Stimulated activated CD8-positive, alpha-beta memory T cell treated with anti-CD3 and anti-CD28 coated beads, Interleukin-4, amount 100 ng/mL, for 48 hours (primary cell): ENCODE results near the gene TMEM217.

Experiments used
- DNase-seq: peaks from one replicate; pipeline ENCODE4 v3.0.0-alpha.2; 2020

TMEM217 gene

DNA sequence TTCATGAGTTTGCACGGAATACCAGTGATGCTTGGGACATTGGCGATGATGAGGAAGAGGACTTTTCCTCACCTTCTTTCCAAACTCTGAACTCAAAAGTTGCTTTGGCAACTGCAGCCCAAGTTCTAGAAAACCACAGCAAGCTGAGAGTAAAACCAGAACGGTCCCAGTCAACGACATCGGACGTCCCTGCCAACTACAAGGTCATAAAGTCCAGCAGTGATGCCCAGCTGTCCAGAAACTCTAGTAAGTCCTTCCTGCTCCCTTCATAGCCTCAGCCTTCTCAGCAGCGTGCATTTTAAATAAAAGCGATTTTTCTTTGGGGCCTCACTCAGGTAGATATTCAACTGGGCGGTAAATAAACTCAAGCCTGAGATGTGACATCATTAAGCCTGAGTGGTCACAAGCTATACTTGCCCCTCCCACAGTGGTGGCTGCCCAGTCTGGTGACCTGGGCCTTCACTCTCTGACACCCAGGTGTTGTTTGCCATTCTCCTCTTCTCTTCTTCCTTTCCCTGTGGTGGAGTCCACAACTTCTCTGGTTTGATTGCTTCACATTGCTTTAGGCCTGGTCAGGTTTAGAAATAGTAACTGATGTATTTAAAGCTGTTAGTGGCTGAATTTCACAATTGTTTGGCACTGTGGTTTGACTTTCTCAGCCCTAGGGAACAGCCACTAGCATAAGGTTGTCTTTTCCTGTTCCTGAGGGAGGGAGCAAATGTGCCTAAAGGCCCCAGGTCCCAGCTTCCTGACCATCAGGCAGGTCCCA, 21.6 kb upstream of the TMEM217 start:
- DNase-seq: no peak

DNA sequence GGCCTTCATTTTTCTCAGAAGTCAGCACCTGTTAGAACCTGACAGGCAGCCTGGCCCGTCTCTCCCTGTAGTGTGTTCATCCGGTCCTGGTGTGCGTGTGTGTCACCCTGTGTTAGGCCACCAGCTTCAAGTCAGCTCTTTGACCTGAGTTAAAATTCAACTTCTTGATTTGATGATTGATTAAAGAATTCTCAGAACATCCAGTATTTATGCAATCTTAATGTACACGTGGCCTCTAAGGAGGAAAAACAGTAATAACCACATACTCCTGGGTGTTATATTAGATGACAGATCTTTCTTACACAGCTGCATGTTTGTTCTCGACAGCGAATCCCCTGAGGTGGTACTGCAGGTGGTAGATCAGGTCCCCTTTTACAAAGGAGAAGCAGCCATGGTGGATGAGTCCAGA, 19.1 kb upstream of the TMEM217 start:
- no peak for DNase-seq

DNA sequence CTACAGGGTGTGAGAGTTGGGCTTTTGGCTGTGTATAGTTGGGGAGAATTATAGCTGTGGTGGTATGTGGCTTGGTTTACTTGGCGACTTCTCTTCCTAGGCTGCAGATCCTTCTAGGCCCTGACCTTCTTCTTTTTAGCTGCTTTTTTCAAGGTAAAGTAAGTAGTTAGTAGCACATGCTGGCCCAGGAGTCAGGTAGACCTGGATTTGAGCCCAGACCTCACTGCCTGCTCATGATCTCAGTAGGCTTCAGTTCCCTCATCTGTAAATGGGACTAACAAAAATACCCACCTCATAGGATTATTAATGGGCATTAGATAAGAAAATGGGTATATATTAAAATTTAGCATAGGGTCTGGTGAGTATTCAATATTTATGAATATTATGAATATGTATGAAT, 17.4 kb upstream of the TMEM217 start:
- no peak for DNase-seq

GRCh38 chr6:37273690-37274089, 15.7 kb upstream of the TMEM217 start:
- no peak for DNase-seq

DNA sequence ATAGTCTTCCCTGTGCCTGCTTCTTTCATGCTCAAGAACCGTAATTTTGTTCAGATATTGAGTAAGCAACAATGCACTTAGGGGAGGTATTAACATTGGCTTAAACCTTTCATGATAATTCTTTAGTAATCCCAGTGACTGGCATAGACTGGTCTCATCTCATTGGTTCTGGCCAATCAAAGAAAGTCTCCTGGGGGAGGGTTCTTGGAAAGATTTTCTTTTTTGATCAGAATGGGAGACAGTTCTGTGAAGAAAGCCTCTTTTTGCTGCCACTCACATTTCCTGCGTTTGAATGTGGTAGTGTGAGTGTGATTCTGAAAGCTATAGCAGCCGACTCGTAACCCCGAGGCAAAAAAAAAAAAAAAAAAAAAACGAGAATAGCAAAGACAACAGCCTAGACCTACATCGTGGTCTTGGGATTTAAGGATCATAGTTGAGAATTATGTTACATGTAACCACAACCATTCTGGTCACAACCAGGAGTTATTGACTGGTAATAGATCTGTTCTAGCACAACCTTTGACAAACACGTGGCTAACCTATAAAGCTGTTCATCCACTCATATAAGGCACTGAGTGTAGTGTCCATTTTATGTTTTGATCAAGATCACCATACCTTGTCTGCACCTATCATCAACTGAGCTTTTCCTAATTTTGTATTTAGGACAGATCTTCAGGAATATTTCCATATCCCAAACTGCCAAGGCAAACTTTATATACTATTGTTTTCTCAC, 15.1 kb upstream of the TMEM217 start:
- no peak for DNase-seq

GRCh38 chr6:37269105-37269504, 11.2 kb upstream of the TMEM217 start:
- DNase-seq: no peak

GRCh38 chr6:37265860-37266259, 7.9 kb upstream of the TMEM217 start:
- DNase-seq: no peak

DNA sequence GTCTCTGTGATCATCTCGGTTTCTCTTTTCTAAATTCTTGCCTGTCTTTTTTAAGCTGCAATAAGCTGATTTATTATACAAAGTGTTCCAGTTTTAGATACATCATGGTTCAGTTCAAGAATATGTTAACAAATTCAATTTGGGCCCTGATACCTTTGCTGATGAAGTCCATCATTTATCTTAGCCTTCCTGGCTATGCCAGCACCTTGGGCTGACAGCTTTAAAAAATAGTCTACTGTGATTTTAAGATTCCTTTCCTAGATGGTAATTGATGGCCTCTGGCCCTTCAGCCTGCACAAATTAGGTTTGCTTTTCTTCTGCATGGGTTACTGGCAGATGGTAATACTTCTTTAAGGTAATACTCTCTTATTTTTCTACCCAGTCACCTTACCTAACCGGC, 7.1 kb upstream of the TMEM217 start:
- DNase-seq: no peak

DNA sequence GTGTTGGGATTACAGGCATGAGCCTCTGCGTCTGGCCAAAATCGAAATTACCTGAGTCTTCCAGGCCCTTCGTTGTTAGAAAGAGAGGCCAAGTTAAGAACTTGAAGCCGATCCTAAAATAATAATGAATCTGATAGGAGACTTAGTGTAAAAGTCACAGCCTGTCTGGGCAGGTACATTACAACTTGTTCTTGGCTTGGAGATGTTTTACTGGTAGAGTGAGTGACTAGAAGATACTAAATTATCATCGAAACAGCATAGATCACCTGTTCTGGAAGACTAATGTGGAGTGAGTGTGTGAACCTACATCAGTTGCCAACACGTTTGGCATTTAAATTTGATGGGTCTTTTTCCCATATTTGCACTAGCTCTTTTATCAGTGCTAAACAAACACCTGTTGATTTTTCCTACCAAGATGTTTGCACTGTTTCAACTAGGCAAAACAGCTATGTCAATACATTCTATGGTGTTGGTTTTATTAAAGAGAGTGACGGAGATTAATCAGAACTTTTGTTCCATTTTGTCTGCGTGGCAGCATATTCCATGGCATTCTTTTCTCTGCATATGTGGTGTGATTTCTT, 4.6 kb upstream of the TMEM217 start:
- DNase-seq: no peak

- no peak for DNase-seq
Measured at GRCh38 chr6:37261198-37261597, 3.3 kb upstream of the TMEM217 start.

- DNase-seq: no peak
Measured at GRCh38 chr6:37260444-37260843, 2.5 kb upstream of the TMEM217 start.

DNA sequence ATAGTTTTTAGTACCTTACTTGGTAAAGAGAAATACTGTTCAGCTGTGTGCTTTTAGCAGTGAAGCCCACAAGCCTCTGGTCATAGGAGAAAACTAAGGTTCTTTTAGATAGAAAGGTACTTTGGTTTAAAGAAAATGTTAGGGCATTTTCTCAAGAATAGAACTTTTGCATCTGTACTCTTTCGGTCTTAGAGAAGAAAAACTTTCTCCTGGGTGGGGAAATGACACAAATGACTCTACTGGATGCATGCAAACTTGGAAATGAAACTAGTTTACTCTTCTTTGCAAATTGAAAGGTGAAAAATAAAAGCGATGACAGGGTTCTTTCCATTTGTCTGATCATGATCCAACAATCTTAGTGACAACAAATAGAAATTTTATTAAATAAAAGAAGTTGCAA, 2.1 kb upstream of the TMEM217 start:
- no peak for DNase-seq

DNA sequence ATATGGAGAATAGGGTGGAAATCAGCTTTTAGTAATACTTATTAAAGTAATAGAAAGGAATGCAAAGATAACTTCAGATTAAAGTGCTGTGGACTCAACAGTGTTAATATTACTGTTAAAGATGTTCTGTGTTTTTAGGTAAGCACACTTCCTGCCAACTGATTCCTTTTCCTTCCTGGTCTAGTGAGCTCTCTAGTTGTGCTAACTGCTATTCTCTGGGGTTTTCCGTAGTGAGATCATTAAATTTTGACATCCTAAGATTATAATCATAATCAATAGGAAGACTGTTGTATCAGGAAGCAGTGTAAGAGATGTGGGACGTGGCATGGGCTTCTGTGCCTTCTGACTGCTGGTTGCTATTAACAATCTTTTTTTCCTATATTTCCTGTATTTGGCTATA, 1.2 kb upstream of the TMEM217 start:
- DNase-seq: no peak

- no peak for DNase-seq
Measured at GRCh38 chr6:37258405-37259105, 611 bp upstream of the TMEM217 start.

DNA sequence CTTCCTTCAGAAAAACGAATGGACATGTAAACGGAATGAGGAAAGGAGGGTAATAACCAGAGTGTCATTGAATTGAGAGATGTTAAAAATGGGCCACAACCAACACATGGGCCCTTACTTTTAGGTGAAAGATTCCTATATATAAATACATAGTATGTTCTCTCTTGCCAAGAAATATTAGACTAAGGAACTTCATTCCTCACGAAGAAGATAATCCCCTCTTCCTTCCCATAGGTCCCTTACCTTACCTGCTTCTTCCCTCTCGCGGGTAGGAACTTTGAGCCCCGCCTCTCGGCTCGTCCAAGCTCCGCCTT, 667 bp downstream of the TMEM217 start:
- no peak for DNase-seq

GRCh38 chr6:37256692-37257319, 1.1 kb downstream of the TMEM217 start:
- no peak for DNase-seq

DNA sequence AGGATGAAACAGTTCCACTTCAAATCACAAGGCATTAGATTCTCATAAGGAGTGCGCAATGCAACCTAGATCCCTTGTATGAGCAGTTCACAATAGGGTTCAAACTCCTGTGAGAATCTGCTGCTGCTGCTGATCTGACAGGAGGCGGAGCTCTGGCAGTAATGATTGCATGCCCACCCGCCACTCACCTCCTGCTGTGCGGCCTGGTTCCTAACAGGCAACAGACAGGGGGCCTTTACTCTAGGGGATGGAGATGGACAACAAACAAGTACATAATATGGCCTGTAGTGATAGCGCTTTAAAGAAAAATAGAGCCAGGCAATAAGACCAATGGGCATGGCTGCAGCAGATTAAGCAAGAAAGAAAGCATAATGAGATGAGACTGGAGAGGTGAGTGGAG, 3.1 kb downstream of the TMEM217 start:
- no peak for DNase-seq

DNA sequence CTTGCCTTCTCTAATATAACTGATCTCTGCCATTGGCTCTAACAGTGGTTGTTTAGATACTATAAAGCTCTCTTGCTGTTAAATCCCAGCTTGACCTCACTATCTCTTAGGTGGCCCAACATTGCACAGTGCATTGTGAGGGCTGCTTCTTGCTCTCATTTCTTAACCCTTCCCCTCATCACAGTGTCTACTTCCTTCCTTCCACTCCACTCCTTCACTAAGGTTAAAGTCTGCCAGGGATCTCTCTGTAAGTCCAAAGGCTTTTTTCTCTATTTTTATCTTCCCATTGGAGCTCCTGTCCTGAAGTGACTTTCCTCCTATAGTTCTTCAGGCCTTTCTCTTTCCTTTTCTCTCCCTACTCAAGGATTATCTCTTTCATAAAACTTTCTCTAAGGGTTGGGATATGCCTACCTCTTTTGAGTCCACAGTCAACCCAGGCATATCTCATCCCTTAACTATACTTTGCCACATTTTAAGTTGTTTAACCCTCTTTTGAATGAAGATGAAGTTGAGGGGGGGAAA, 4.4 kb downstream of the TMEM217 start:
- DNase-seq: no peak

- DNase-seq: no peak
Measured at GRCh38 chr6:37251211-37251780, 6.6 kb downstream of the TMEM217 start.

DNA sequence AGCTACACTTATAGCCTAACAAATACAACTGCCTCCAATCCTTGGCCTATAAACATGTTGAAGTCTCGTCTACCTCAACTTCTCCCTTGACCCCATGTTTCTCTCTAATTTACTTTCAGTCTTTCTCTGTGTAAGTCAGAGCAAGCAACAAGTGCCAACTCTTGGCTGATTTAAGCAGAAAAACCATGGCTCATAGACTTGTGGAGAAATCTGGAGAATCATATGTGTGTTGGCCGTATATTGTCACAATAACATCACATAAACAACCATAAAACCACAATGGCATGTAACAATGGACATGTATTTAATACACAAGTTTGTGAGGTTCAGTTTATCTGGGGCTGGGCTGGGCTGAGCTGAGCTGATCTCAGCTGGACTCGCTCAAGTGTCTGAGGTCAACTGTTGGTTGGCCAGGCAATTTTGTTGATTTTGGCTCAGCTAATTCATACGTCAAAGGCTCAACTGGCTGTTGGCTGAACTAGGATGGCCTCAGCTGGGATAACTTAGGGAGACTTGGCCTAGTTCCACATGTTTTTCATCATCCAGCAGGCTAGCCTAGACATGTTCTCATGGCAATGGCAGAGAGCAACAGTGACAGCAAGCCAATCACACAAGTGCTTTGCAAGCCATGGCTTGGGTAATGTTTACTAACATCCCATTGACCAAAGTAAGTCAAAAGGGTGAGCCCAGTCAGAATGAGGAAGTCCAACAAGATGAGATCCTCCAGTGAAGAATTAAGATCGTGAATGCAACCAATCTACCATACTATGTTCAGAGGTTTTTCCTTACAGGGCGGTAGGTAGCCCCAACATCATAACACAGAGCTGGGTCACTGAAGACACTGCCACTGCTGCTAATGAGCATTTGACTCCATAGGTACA, 13.3 kb downstream of the TMEM217 start:
- DNase-seq: no peak

GRCh38 chr6:37243816-37244370, 14.1 kb downstream of the TMEM217 start:
- DNase-seq: no peak
